Muscle of leg (tissue), 11 donors: Measurements from ENCODE around the gene PPP1R12A. TPM values are rescaled to one million over a fixed set of nuclear protein-coding genes. Genes with fewer than 3 reads are reported as not detected.
A peak's percentile ranks its signal among the peaks of the same experiment; 100 is the strongest.

Source experiments
- DNase-seq: peaks from one replicate; pipeline ENCODE4 v3.0.0; 2013
- H3K27ac ChIP-seq: one replicate; pipeline ENCODE4 v1.5.1; 2013; ENCODE audit warnings: mild to moderate bottlenecking, low read length, control low read depth
- H3K27me3 ChIP-seq: one replicate; pipeline ENCODE4 v1.6.1; 2013; ENCODE audit warnings: low read length; ENCODE audit not compliant: control insufficient read depth, insufficient read depth
- H3K36me3 ChIP-seq: one replicate; pipeline ENCODE4 v1.6.1; 2013; ENCODE audit warnings: low read length; ENCODE audit not compliant: control insufficient read depth, insufficient read depth
- H3K4me1 ChIP-seq: one replicate; pipeline ENCODE4 v1.6.1; 2013; ENCODE audit warnings: low read length; ENCODE audit not compliant: control insufficient read depth, insufficient read depth
- H3K4me3 ChIP-seq: one replicate; pipeline ENCODE4 v1.5.1; 2013; ENCODE audit warnings: low read length, control low read depth
- H3K9me3 ChIP-seq: replicated peaks from 2 replicates; pipeline ENCODE4 v1.6.1; 2013; ENCODE audit warnings: low read depth, low read length; ENCODE audit not compliant: control insufficient read depth
- WGBS: methylation state at CpG from one replicate; pipeline ENCODE4 v1.1.5; 2013; ENCODE audit warnings: missing lambda C conversion rate; ENCODE audit not compliant: insufficient coverage; 5-methylcytosine and 5-hydroxymethylcytosine counted together
- polyA plus RNA-seq, 8 donors: library from polyadenylated mRNA; unstranded; fragments of 120-200 nt; gene quantifications; one replicate each; pipeline versions ENCODE4 v1.2.1 to v1.2.3, GENCODE V29; 2013; ENCODE audit warnings: inconsistent platforms in 1 of 8, low replicate concordance in 1 of 8; ENCODE audit not compliant: insufficient read length in 8 of 8, insufficient read depth in 1 of 8
- total RNA-seq: library from RNA; stranded (reverse); fragments of 120-200 nt; gene quantifications from one replicate; pipeline ENCODE4 v1.2.4, GENCODE V29; 2013

The PPP1R12A gene
- total and polyA plus RNA-seq, 9 donors, result 38.4 to 91.6 (median 59.6) TPM

DNA sequence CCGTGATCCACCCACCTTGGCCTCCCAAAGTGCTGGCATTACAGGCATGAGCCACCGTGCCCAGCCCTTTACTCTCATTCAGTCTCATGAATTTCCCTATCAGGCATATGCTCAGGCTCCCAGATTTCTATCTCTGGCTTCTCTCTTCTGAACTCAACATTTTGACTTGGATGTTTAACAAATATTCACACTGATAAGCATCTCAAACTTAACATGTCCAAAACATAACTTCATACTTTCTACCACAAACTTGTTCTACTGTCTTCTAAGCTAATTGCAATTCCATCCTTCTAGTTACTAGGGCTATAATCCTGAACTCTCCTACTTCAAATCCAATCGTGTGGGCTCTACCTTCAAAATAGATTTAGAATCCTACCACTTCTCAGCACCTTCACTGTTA, 170.3 kb downstream of the PPP1R12A start:
- H3K9me3 ChIP-seq, result no peaks in the 10 kb centered on the region
- H3K27ac ChIP-seq, result no peak overlapping the region
- DNase-seq, result no peak
- no peak overlapping the region for H3K4me3 ChIP-seq
- 93% methylated on average over 2 of the region's 3 CpGs for WGBS
- H3K4me1 ChIP-seq, result no peaks in the 10 kb centered on the region
- no peaks in the 10 kb centered on the region for H3K36me3 ChIP-seq
- H3K27me3 ChIP-seq, result no peaks in the 10 kb centered on the region

DNA sequence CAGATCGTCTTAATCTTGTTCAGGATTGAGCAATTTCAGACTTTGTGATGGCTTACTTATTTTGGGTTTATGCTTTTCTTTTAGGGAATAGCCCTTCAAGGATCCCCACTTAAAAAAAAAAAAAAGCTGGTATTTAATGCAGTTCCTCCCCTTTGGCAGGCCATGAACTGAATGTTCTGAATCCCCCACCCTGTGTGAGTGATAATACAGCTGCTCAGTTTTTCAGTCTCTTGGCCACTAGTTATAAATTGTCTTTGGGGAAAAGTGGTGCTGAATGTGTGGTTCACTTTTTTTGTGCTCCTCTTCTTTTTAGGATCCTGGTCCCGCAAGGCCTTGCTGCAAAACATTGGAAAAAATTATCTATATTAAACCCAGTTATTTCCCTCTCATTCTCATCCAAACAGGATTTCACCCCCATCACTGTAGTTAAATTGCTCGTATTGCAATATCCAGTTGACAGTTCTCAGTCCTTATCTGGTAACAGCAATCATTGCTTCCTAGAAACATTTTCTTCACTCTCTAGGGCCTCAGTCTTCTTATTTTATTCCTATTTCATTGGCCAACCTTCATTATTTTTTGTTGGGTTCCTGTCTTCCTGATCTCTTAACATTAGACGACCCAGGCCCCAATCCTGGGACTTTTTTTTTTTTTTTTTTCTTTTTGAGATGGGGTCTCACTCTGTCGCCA, 171.0 kb downstream of the PPP1R12A start:
- peak; percentile 88 for DNase-seq
- WGBS, result 39% methylated on average over 1 of the region's 5 CpGs
- H3K36me3 ChIP-seq, result no peaks in the 10 kb centered on the region

DNA sequence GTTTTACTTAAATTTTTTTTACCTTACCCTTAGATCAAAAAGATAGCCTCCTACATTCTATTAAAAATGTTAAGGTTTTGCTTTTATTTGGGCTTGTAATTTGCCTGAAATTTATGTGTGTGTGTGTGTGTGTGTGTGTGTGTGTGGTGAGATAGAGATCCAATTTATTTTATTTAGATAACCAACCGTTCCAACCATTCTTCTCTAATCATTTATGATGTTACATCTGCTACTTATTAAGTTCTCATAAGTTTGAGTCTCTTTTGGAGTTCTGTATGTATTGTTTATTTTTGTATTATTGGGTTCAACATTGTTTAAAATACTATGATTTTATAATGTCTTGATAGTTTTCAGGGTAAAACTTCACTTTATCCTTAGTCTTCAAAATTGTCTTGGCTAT, 173.6 kb downstream of the PPP1R12A start:
- Histone ChIP-seq H3K27me3 (no peaks in the 10 kb centered on the region), H3K27ac (no peak overlapping the region), H3K36me3 (no peaks in the 10 kb centered on the region), H3K4me1 (no peaks in the 10 kb centered on the region), H3K4me3 (no peak overlapping the region), H3K9me3 (peaks cover 7% of the 10 kb centered on the region)
- no peak for DNase-seq
- no CpG with 5 or more reads among the region's 1 CpG for WGBS

More for the DNA sequence above, 171.0 kb downstream of the PPP1R12A start:
- Histone ChIP-seq H3K4me1 (no peaks in the 10 kb centered on the region), H3K27ac (no peak overlapping the region), H3K27me3 (no peaks in the 10 kb centered on the region), H3K9me3 (no peaks in the 10 kb centered on the region), H3K4me3 (no peak overlapping the region)

DNA sequence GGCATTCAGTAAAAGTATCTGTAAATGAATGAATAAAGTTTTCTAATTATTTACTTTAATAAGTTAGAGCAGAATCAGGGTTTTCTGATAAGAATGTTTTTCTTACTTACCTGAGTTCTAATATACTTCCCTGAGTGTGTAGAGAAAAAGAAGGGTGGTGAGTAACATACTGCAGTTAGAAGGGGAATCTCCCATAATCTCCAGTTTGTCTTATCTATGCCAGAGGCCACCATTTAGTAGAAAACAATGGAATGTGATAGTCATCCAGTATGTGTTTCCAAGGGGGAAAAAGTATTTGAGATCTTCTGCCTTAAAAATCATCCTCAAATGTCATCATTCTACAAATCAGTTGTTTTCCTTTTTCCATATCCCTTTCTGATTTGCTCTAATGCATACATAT, 187.6 kb downstream of the PPP1R12A start:
- Histone ChIP-seq H3K36me3 (no peaks in the 10 kb centered on the region), H3K4me1 (no peaks in the 10 kb centered on the region), H3K27me3 (no peaks in the 10 kb centered on the region), H3K27ac (no peak overlapping the region), H3K4me3 (no peak overlapping the region), H3K9me3 (no peaks in the 10 kb centered on the region)
- no peak for DNase-seq

DNA sequence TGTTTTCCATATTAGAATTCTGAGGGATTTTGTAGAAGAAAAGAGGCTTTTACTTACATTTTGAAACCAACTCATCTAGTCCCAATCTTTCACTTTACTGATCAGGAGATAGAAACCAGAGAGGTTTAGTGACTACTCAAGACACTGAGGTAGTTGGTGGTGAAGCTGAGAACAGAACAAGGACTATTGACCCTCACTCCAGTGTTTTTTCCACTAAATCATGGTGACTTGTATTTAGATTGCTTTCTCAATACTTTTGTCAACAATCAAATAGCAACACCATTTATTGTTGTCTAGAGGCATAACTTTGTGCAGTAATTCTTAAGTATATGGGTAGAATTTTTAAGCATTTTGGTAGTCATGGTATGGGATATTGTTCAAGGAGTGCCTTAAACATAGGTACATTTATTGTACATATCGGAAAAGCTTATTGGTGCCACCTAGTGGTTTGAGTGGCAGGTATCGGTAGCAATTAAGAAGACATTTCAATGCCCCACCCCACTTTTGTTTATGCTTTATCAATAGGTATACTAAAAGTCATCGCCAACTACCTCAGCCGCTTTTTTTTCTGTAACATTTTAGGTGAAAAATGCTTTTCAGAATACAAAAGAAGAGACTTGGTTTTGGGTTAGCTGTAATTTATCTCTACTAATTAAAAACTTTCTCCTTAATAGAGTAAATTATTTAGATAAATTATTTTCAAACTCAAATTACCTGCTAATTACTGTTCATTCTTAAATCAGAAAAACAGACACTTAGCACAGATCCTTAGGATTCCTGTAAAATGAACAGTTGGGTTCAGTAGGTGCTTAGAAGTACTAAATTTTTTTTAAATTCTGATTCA, 196.8 kb downstream of the PPP1R12A start:
- H3K27ac ChIP-seq, result no peak overlapping the region
- no CpG with 5 or more reads among the region's 4 CpGs for WGBS
- H3K27me3 ChIP-seq, result no peaks in the 10 kb centered on the region
- H3K4me3 ChIP-seq, result no peak overlapping the region
- no peaks in the 10 kb centered on the region for H3K36me3 ChIP-seq
- peak; percentile 48 for DNase-seq
- no peaks in the 10 kb centered on the region for H3K4me1 ChIP-seq
- no peaks in the 10 kb centered on the region for H3K9me3 ChIP-seq

DNA sequence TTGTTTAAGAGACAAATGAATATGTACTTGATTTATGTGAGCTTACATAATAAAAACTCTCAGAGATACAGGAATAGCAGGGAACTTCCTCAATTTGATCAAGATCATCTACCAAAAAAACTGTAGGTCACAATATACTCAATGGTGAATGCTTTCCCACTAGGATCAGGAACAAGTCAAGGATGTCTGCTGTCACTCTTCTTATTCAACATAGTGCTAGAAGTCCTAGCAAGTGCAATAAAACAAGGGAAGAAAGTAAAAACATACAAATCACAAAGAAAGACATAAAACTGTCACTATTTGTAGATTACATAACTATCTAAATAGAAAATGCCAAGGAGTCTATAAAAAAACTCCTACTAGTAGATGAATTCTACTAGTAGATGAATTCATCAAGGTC, 202.3 kb downstream of the PPP1R12A start:
- H3K27me3 ChIP-seq, result no peaks in the 10 kb centered on the region
- H3K27ac ChIP-seq, result no peak overlapping the region
- DNase-seq, result no peak
- no peaks in the 10 kb centered on the region for H3K4me1 ChIP-seq
- no peaks in the 10 kb centered on the region for H3K36me3 ChIP-seq
- no peaks in the 10 kb centered on the region for H3K9me3 ChIP-seq
- no peak overlapping the region for H3K4me3 ChIP-seq

DNA sequence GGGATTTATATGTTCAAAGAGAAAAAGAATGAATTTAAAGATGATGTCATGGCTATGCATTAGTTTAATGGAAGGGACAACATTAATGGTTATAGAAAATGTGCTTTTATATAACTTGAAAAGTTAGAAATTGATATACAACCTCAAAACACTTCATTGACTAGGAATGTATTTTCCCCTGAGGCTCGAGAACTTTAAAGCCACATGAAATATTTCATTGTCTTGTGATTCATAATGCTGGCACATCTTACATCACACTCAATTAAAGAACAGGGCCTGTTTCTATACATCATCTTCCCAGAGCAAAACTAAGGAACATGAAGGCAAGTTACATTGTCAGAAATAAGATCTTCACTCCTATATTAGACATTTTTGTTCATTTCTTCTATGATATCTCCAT, 208.9 kb downstream of the PPP1R12A start:
- H3K36me3 ChIP-seq, result no peaks in the 10 kb centered on the region
- WGBS, result no CpG with 5 or more reads among the region's 1 CpG
- no peak overlapping the region for H3K27ac ChIP-seq
- H3K4me1 ChIP-seq, result no peaks in the 10 kb centered on the region
- H3K9me3 ChIP-seq, result no peaks in the 10 kb centered on the region
- DNase-seq, result no peak
- H3K27me3 ChIP-seq, result no peaks in the 10 kb centered on the region
- no peak overlapping the region for H3K4me3 ChIP-seq

Other genes with a start within 250 kb of the PPP1R12A start
- 6.2 TPM for gene PAWR, start 244.1 kb downstream of the PPP1R12A start, total RNA-seq
- 10 to 100 TPM in 2 of 8 donors, 1 to 10 TPM in 6; 3.8 to 12.9 (median 7.6) TPM for gene PAWR, start 244.1 kb downstream of the PPP1R12A start, polyA plus RNA-seq
- gene OTOGL, start 164.4 kb upstream of the PPP1R12A start, total RNA-seq, result 0.40 TPM
- under 1 TPM; 0.16 to 0.47 (median 0.34) TPM for gene OTOGL, start 164.4 kb upstream of the PPP1R12A start, polyA plus RNA-seq